HCT116 (cell line): ENCODE data around the gene ALDH4A1. TPM values are rescaled to one million over a fixed set of nuclear protein-coding genes. Genes with fewer than 3 reads are reported as not detected.
"Not testable (repeated sequence)": the region's sequence is repeated elsewhere in the genome, so short reads cannot be mapped to it uniquely, and the experiment has no call there.

ENCODE experiments used
- ATAC-seq: fragments of 200-7000 bp; cut with Tn5 transposase; 2 replicates; pipeline ENCODE4 v1.9.1; 2020; ENCODE audit warnings: mild to moderate bottlenecking, moderate library complexity
- BruUV-seq: library from RNA; stranded (reverse); fragments of 400-500 nt; replicated peaks from 2 replicates; lab custom pipeline; 2021; lab: Mats Ljungman, UMichigan
- CTCF ChIA-PET: fragments of 300-600 bp; sonication (Branson Sonifier 250); formaldehyde crosslinking; loops from one replicate; lab custom pipeline; 2021; ENCODE audit warnings: antibody characterized with exemption; lab: Charles Lee
- POLR2A ChIA-PET: fragments of 300-600, 350-600 bp; sonication (Branson Sonifier 250); formaldehyde crosslinking; loops from one replicate; lab custom pipeline; 2021; ENCODE audit warnings: antibody characterized with exemption; lab: Charles Lee
- RAD21 ChIA-PET, 2 experiments: fragments of 300-600 bp; sonication (Branson Sonifier 250); formaldehyde crosslinking; loops; one replicate each; lab custom pipeline; 2023; ENCODE audit warnings: low total read pairs in 2 of 2; ENCODE audit not compliant: uncharacterized antibody in 2 of 2, unreplicated experiment in 2 of 2, low non-redundant PET in 1 of 2; lab: Charles Lee
- DNase-seq: peaks from one replicate; pipeline ENCODE4 v3.0.0-alpha.2; 2010; ENCODE audit warnings: low read depth, low spot score
- H2AFZ ChIP-seq: fragments of 200-600 bp; shearing (Covaris generic), sonication (generic); 2 replicates; pipeline ENCODE4 v1.6.1; 2017; ENCODE audit warnings: low read depth, mixed run types, mixed read lengths, antibody characterized with exemption, low read length; ENCODE audit not compliant: poor library complexity, severe bottlenecking
- H3K27ac ChIP-seq: 2 replicates; pipeline ENCODE4 v1.5.1; 2012; ENCODE audit warnings: low read depth, low read length
- H3K27me3 ChIP-seq: fragments of 200-600 bp; sonication (generic); 2 replicates; pipeline ENCODE4 v1.6.1; 2016; ENCODE audit warnings: mixed run types, low read length, mixed read lengths; ENCODE audit not compliant: insufficient read depth
- H3K36me3 ChIP-seq, 2 experiments: fragments of 200-500 bp in 1 of 2; fragments of 200-600 bp in 1 of 2; sonication (Bioruptor generic) in 1 of 2; sonication (generic) in 1 of 2; 2 replicates each; pipeline versions ENCODE4 v1.5.1 to v1.6.1; 2014 to 2016; ENCODE audit warnings: low read length in 2 of 2, inconsistent platforms in 1 of 2, mixed read lengths in 1 of 2, mixed run types in 1 of 2; ENCODE audit not compliant: insufficient read depth in 2 of 2, control insufficient read depth in 1 of 2
- H3K4me1 ChIP-seq, 2 experiments: fragments of 200-600 bp in 1 of 2; sonication (generic) in 1 of 2; 2 replicates each; pipeline versions ENCODE4 v1.5.1 to v1.6.1; 2012 to 2017; ENCODE audit warnings: low read length in 2 of 2, inconsistent platforms in 1 of 2, mild to moderate bottlenecking in 1 of 2, mixed read lengths in 1 of 2, mixed run types in 1 of 2, moderate library complexity in 1 of 2; ENCODE audit not compliant: insufficient read depth in 2 of 2, control insufficient read depth in 1 of 2
- H3K4me2 ChIP-seq: fragments of 200-600 bp; sonication (generic); 2 replicates; pipeline ENCODE4 v1.6.1; 2017; ENCODE audit warnings: mixed run types, low read length, mixed read lengths
- H3K4me3 ChIP-seq, 2 experiments: fragments of 200-600 bp in 1 of 2; sonication (generic) in 1 of 2; replicated peaks in 1 of 2; 2 replicates each; pipeline ENCODE4 v1.5.1; 2011 to 2016; ENCODE audit warnings: low read length in 2 of 2, control low read depth in 1 of 2, low read depth in 1 of 2, mild to moderate bottlenecking in 1 of 2, mixed read lengths in 1 of 2, mixed run types in 1 of 2
- H3K79me2 ChIP-seq: fragments of 200-600 bp; sonication (generic); 2 replicates; pipeline ENCODE4 v1.6.1; 2017; ENCODE audit warnings: mild to moderate bottlenecking, mixed run types, low read length, moderate library complexity, mixed read lengths; ENCODE audit not compliant: insufficient read depth
- H3K9ac ChIP-seq: fragments of 200-600 bp; sonication (generic); 2 replicates; pipeline ENCODE4 v1.6.1; 2016; ENCODE audit warnings: low read length, mixed read lengths
- H3K9me2 ChIP-seq: fragments of 200-600 bp; sonication (generic), shearing (Covaris generic); 2 replicates; pipeline ENCODE4 v1.6.1; 2017; ENCODE audit warnings: mixed run types, mild to moderate bottlenecking, moderate library complexity; ENCODE audit not compliant: insufficient read depth
- H3K9me3 ChIP-seq, 2 experiments: fragments of 200-500 bp in 1 of 2; fragments of 200-600 bp in 1 of 2; sonication (Bioruptor generic) in 1 of 2; sonication (generic) in 1 of 2; 2 replicates each; pipeline ENCODE4 v1.6.1; 2014 to 2017; ENCODE audit warnings: low read length in 2 of 2, mixed read lengths in 2 of 2, inconsistent platforms in 1 of 2, low read depth in 1 of 2, mild to moderate bottlenecking in 1 of 2, mixed run types in 1 of 2, moderate library complexity in 1 of 2; ENCODE audit not compliant: control insufficient read depth in 1 of 2, insufficient read depth in 1 of 2
- H4K20me1 ChIP-seq: fragments of 200-600 bp; sonication (generic), shearing (Covaris generic); 2 replicates; pipeline ENCODE4 v1.6.1; 2017; ENCODE audit warnings: mixed run types, mild to moderate bottlenecking, moderate library complexity; ENCODE audit not compliant: insufficient read depth
- JUND ChIP-seq: IDR thresholded peaks from 2 replicates; pipeline ENCODE4 v1.6.1; 2012
- POLR2AphosphoS5 ChIP-seq: IDR thresholded peaks from 2 replicates; pipeline ENCODE4 v1.6.1; 2011; ENCODE audit warnings: mild to moderate bottlenecking, low read depth, low read length, moderate library complexity
- REST ChIP-seq: IDR thresholded peaks from 2 replicates; pipeline ENCODE4 v1.6.1; 2012; ENCODE audit warnings: low read depth
- SIN3A ChIP-seq: IDR thresholded peaks from 2 replicates; pipeline ENCODE4 v1.6.1; 2012; ENCODE audit warnings: low read depth
- ZFX ChIP-seq: fragments of 450-650 bp; IDR thresholded peaks from 2 replicates; pipeline ENCODE4 v1.6.1; 2017
- intact Hi-C: fragments of 100-400 bp; cut with micrococcal nuclease; formaldehyde crosslinking; loops from 2 replicates; pipeline ENCODE4 v1.10.0; 2022
- total RNA-seq: library from RNA; stranded (reverse); gene quantifications from one replicate; pipeline ENCODE4 v1.2.1, GENCODE V29; 2021; ENCODE audit not compliant: unreplicated experiment

The ALDH4A1 gene
- total RNA-seq, 1 experiment from 2014 or later: 12.6 TPM

GRCh38 chr1:18871401-18872070, 30.8 kb downstream of the ALDH4A1 start:
- Histone ChIP-seq H3K4me2 (no peak overlapping the region), H3K27ac (no peak overlapping the region), H4K20me1 (no peaks in the 10 kb centered on the region), H2AFZ (no peak overlapping the region), H3K9me3 (no peaks in the 10 kb centered on the region), H3K79me2 (no peaks in the 10 kb centered on the region), H3K36me3 (no peaks in the 10 kb centered on the region), H3K9me2 (no peaks in the 10 kb centered on the region), H3K4me3 (no peak overlapping the region), H3K27me3 (no peaks in the 10 kb centered on the region), H3K4me1 (peaks cover 0 to 6% of the 10 kb centered on the region in 2 experiments; a peak in 1 of 4 replicates), H3K9ac (no peak overlapping the region)
- CTCF ChIA-PET: no interaction called here
- ATAC-seq: no peak
- no peak for TF ChIP-seq REST
- no peak for TF ChIP-seq SIN3A
- no TSS peak for BruUV-seq
- intact Hi-C loops: no loop called here
- no peak for DNase-seq
- RAD21 ChIA-PET: no interaction called here
- POLR2A ChIA-PET: no interaction called here

- Histone ChIP-seq H3K79me2 (no peaks in the 10 kb centered on the region), H3K9ac (no peak overlapping the region), H3K9me2 (no peaks in the 10 kb centered on the region), H3K9me3 (no peaks in the 10 kb centered on the region), H3K4me2 (no peak overlapping the region), H2AFZ (no peak overlapping the region), H3K27me3 (0 out of 2 replicates have a peak, but pooled peaks cover under 1% of the 10 kb centered on the region), H4K20me1 (no peaks in the 10 kb centered on the region)
- BruUV-seq: no TSS peak
- ChIA-PET RAD21 (no interaction called here), POLR2A (no interaction called here), CTCF (interaction anchor here (2.4 kb wide), 1 partner anchor 273 kb away, joined by 7 read pairs; no protein-coding TSS in a partner anchor)
- DNase-seq (no peak), ATAC-seq (no peak)
- intact Hi-C loops: no loop called here
- TF ChIP-seq ZFX (no peak), POLR2AphosphoS5 (no peak), SIN3A (no peak), JUND (no peak)
- TF ChIP-seq, all 23 proteins: peak for 0
- H3K36me3 ChIP-seq: no peaks in the 10 kb centered on the region
- H3K4me1 ChIP-seq: peaks cover 0 to 6% of the 10 kb centered on the region in 2 experiments; a peak in 1 of 4 replicates
- no peak overlapping the region for H3K27ac ChIP-seq
- H3K4me3 ChIP-seq: no peak overlapping the region
These were observed 31.4 kb downstream of the ALDH4A1 start for GRCh38 chr1:18870957-18871356.

- H3K9ac ChIP-seq, ATAC-seq, BruUV-seq, H3K27ac ChIP-seq, H3K4me3 ChIP-seq, H2AFZ ChIP-seq, RAD21 ChIA-PET, POLR2A ChIA-PET, H3K9me3 ChIP-seq, H3K27me3 ChIP-seq, H3K4me1 ChIP-seq, H3K79me2 ChIP-seq, DNase-seq, H3K4me2 ChIP-seq, H3K36me3 ChIP-seq, H3K9me2 ChIP-seq, H4K20me1 ChIP-seq, intact Hi-C loops: not testable (repeated sequence)
- CTCF ChIA-PET: interaction anchor here (0.9 to 2.4 kb wide), 2 partner anchors 50 to 273 kb away, joined by 3 to 7 read pairs; no protein-coding TSS in a partner anchor
These were observed 31.8 kb downstream of the ALDH4A1 start for GRCh38 chr1:18870595-18870865.
